T-cell (primary cell): ENCODE measurements around the gene LRRC1. TPM values are rescaled to one million over a fixed set of nuclear protein-coding genes. Genes with fewer than 3 reads are reported as not detected.

Experiments
- ATAC-seq, 4 experiments: fragments of 200-7000 bp in 3 of 4; fragments of 150-1000 bp in 1 of 4; cut with Tn5 transposase; replicated peaks in 1 of 4; 1 replicate in 3 of 4; 2 replicates in 1 of 4; pipeline ENCODE4 v1.10.0; 2021; ENCODE audit warnings: moderate library complexity in 3 of 4, mild to moderate bottlenecking in 2 of 4, moderate number of reproducible peaks in 1 of 4
- CTCF ChIA-PET, 2 donors: fragments of 300-600 bp; sonication (Branson Sonifier 250); formaldehyde crosslinking; loops; one replicate each; lab custom pipeline; 2022; ENCODE audit warnings: antibody characterized with exemption in 2 of 2; lab: Charles Lee
- POLR2A ChIA-PET, 2 donors: fragments of 300-600 bp; sonication (Branson Sonifier 250); formaldehyde crosslinking; loops; one replicate each; lab custom pipeline; 2022; ENCODE audit warnings: antibody characterized with exemption in 2 of 2; lab: Charles Lee
- DNase-seq, 35 experiments: peaks; one replicate each; pipeline versions ENCODE4 v3.0.0 to v3.0.0-alpha.2; 2013 to 2023
- H3K27ac ChIP-seq: one replicate; pipeline ENCODE4 v1.5.1; 2013; ENCODE audit warnings: low read length
- H3K27me3 ChIP-seq, 2 experiments: replicated peaks in 1 of 2; 1 replicate in 1 of 2; 2 replicates in 1 of 2; pipeline versions ENCODE4 v1.6.1 to v1.7.0; 2013; ENCODE audit warnings: low read length in 1 of 2, mixed read lengths in 1 of 2; ENCODE audit not compliant: control insufficient read depth in 2 of 2, insufficient read depth in 2 of 2; ENCODE audit errors: extremely low read depth in 1 of 2
- H3K36me3 ChIP-seq, 2 donors: 1 replicate in 1 of 2; 2 replicates in 1 of 2; pipeline versions ENCODE4 v1.6.1 to v1.7.0; 2013; ENCODE audit warnings: low read length in 1 of 2; ENCODE audit not compliant: control insufficient read depth in 2 of 2, insufficient read depth in 1 of 2; ENCODE audit errors: extremely low read depth in 1 of 2
- H3K4me1 ChIP-seq, 2 experiments: 1 replicate in 1 of 2; 2 replicates in 1 of 2; pipeline versions ENCODE4 v1.6.1 to v1.7.0; 2013; ENCODE audit warnings: low read length in 2 of 2, mixed read lengths in 1 of 2; ENCODE audit not compliant: insufficient read depth in 2 of 2, control insufficient read depth in 1 of 2; ENCODE audit errors: extremely low read depth in 1 of 2
- H3K4me3 ChIP-seq, 2 donors: 1 replicate in 1 of 2; 2 replicates in 1 of 2; pipeline versions ENCODE4 v1.5.1 to v1.7.0; 2013; ENCODE audit warnings: mild to moderate bottlenecking in 2 of 2, low read length in 1 of 2, moderate library complexity in 1 of 2; ENCODE audit not compliant: control insufficient read depth in 1 of 2; ENCODE audit errors: extremely low read depth in 1 of 2
- H3K9me3 ChIP-seq: 2 replicates; pipeline ENCODE4 v1.7.0; 2013
- H3K27ac Mint-ChIP-seq, 2 donors: one replicate each; pipeline ENCODE4 v1.8.0; 2020 to 2021; ENCODE audit warnings: mild to moderate bottlenecking in 2 of 2, mixed read lengths in 2 of 2
- H3K27me3 Mint-ChIP-seq, 2 donors: one replicate each; pipeline ENCODE4 v1.8.0; 2021 to 2022; ENCODE audit warnings: mixed read lengths in 2 of 2
- H3K36me3 Mint-ChIP-seq: one replicate; pipeline ENCODE4 v1.8.0; 2021; ENCODE audit warnings: mixed read lengths
- H3K4me1 Mint-ChIP-seq, 3 donors: one replicate each; pipeline ENCODE4 v1.8.0; 2020 to 2022; ENCODE audit warnings: mixed read lengths in 3 of 3, mild to moderate bottlenecking in 1 of 3
- H3K4me3 Mint-ChIP-seq, 3 donors: one replicate each; pipeline ENCODE4 v1.8.0; 2020 to 2022; ENCODE audit warnings: mild to moderate bottlenecking in 3 of 3, mixed read lengths in 3 of 3, moderate library complexity in 3 of 3
- H3K9me3 Mint-ChIP-seq, 3 donors: one replicate each; pipeline ENCODE4 v1.8.0; 2020 to 2022; ENCODE audit warnings: mixed read lengths in 3 of 3
- WGBS: methylation state at CpG from one replicate; pipeline ENCODE4 v1.1.5; 2013; ENCODE audit warnings: missing lambda C conversion rate; ENCODE audit not compliant: insufficient coverage; 5-methylcytosine and 5-hydroxymethylcytosine counted together
- total RNA-seq, 35 experiments: library from RNA in 6 of 35; stranded (reverse) in 6 of 35; fragments of 120-200 nt in 1 of 35; gene quantifications; one replicate each; pipeline versions ENCODE4 v1.2.1 to v1.2.4 and lab custom pipeline; 2013 to 2026

The LRRC1 gene
- total RNA-seq, 5 donors from 2014 or later (not counting 1 experiment from before 2014, with no cell fraction given): 2.1 to 3.9 (median 2.8) TPM

DNA sequence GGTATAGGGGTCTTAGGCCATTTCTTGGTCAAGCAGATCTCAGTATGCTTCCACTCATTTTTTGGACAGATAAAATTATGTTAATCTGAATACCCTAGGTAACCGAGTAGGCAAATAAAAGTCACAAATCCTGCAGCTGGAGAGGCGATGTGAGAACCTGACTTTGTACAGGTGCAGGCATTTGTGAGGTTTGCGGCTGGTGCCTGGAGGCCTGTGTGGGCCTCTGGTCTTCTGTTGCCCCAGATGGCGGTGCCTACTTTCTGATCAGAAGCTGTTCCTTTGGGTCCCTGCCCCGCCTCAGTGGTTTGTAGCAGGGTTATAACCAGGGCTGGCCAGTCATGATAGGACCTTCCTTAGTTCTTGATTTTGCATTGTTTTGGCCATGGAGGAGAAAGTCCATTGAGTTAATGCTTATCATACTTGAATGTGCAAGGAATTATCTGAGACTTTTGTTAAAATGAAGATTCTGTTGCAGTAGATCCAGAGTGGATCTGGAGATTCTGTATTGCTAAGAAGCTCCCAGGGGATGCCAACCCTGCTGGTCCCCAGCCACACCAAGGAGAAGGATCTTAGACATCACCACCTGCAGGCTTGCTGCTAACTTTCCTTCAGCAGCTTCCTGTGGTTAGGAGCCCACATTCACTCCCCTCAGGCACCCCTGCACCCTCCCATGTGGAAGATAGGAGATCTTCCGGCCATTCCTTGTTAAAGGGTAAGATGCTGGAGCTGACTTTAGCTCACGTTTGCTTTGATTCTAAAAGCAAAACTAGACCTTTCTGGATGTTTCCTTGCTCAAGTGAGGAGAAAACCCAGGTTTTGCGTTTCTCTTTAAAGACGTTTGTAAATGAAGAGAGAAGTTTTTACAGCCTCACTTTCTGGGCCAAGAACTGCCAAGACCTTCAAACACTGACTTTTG, 50.7 kb downstream of the LRRC1 start:
- H3K9me3 ChIP-seq: no peaks in the 10 kb centered on the region
- peaks cover 24% of the 10 kb centered on the region for H3K36me3 Mint-ChIP-seq
- H3K27ac ChIP-seq: no peak overlapping the region
- DNase-seq (no peak), ATAC-seq (no peak)
- H3K4me3 ChIP-seq: no peak overlapping the region
- ChIA-PET CTCF (no interaction called here), POLR2A (no interaction called here)
- H3K9me3 Mint-ChIP-seq: peaks cover 0 to 2% (median 1%) of the 10 kb centered on the region in 3 donors
- H3K4me3 Mint-ChIP-seq: no peak overlapping the region
- no peaks in the 10 kb centered on the region for H3K4me1 ChIP-seq
- no peak overlapping the region for H3K27ac Mint-ChIP-seq
- no peaks in the 10 kb centered on the region for H3K4me1 Mint-ChIP-seq
- H3K27me3 ChIP-seq: no peaks in the 10 kb centered on the region
- 53% methylated on average over 7 of the region's 9 CpGs for WGBS
- H3K27me3 Mint-ChIP-seq: no peaks in the 10 kb centered on the region
- H3K36me3 ChIP-seq: no peaks in the 10 kb centered on the region

- Histone ChIP-seq H3K27me3 (no peaks in the 10 kb centered on the region), H3K4me1 (no peaks in the 10 kb centered on the region), H3K4me3 (no peak overlapping the region), H3K36me3 (no peaks in the 10 kb centered on the region), H3K9me3 (no peaks in the 10 kb centered on the region), H3K27ac (no peak overlapping the region)
- Mint-ChIP-seq H3K27ac (no peak overlapping the region), H3K27me3 (no peaks in the 10 kb centered on the region), H3K9me3 (peaks cover 0 to 1% (median 0%) of the 10 kb centered on the region in 3 donors), H3K4me3 (no peak overlapping the region), H3K4me1 (no peaks in the 10 kb centered on the region), H3K36me3 (peaks cover 21% of the 10 kb centered on the region)
- WGBS: 100% methylated on average over 4 of the region's 7 CpGs
- DNase-seq: no peak
- ChIA-PET CTCF (no interaction called here), POLR2A (no interaction called here)
- ATAC-seq: no peak
These were observed 51.4 kb downstream of the LRRC1 start for GRCh38 chr6:53846250-53846649.

DNA sequence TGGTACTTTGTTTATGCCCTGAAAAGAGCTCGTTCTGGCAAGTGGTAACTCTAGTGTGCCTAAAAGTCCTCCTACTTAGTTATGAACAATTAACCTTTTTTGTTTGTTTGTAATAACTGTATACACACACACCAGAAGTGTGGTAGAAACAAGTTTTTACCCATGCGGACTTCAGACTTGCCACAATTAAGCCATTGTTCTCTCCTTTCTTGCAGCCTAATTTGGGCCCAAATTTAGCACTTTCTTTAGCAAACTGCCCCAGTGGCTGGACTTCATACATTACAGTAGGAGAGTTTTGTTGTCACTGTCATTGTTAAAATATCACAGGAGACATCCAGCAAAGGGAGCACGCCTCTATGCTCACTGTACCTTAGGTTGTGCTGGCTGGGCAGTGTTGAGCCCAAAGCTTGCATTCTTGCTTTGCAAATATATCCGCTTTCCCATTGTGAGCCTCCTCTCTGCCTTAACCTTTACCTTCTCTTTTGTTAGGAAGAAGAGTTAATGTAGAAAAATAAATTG, 53.0 kb downstream of the LRRC1 start:
- Histone ChIP-seq H3K4me3 (no peak overlapping the region), H3K4me1 (no peaks in the 10 kb centered on the region), H3K9me3 (no peaks in the 10 kb centered on the region), H3K27ac (no peak overlapping the region), H3K36me3 (no peaks in the 10 kb centered on the region), H3K27me3 (no peaks in the 10 kb centered on the region)
- no CpG with 5 or more reads among the region's 4 CpGs for WGBS
- H3K36me3 Mint-ChIP-seq: peaks cover 18% of the 10 kb centered on the region
- no peaks in the 10 kb centered on the region for H3K9me3 Mint-ChIP-seq
- no peak overlapping the region for H3K4me3 Mint-ChIP-seq
- ATAC-seq: no peak
- no peaks in the 10 kb centered on the region for H3K4me1 Mint-ChIP-seq
- H3K27ac Mint-ChIP-seq: no peak overlapping the region
- DNase-seq: no peak
- H3K27me3 Mint-ChIP-seq: no peaks in the 10 kb centered on the region
- POLR2A ChIA-PET: no interaction called here
- CTCF ChIA-PET: interaction anchor here in 1 of 2 donors (0.5 kb wide), 1 partner anchor 57 kb away, joined by 7 read pairs; no protein-coding TSS in a partner anchor

DNA sequence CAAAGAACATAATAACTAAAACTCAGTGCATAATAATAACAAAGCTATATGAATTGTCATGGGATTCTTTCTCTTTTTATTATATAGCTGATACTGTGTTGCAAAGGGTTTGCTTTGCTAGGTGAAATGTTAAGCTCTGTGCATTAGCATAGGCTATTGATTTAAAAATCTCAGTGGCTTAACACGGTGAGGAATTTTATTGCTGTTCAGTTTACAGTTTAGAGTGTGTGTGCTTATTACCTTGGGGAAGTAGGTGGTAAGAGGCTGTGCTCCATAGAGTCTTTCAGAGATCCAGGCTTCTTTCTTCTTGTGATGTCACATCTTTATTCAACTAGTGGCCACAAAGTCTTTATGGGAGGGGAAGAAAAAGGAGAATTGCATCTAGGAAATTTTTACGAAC, 55.7 kb downstream of the LRRC1 start:
- CTCF ChIA-PET: no interaction called here

DNA sequence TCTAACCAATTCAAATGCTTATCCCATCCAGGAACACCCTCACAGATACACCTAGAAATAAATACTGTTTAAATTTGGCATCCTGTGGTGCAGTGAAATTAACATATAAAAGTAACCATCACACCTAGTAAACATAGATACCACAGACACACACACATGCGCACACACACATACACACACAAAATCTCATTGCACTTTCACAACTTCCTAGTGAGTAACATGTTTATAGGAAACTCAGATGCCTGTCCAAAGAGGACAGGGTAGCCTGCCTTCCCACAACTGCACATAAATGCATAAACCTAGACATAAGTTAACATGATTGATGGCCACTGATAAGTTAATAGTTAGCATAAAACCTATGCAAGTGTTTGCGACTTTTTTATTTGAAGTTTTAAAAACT, 56.8 kb downstream of the LRRC1 start:
- H3K27me3 ChIP-seq: no peaks in the 10 kb centered on the region
- ATAC-seq: no peak
- Mint-ChIP-seq H3K4me1 (peaks cover 8 to 15% (median 12%) of the 10 kb centered on the region in 3 donors), H3K27ac (no peak overlapping the region), H3K27me3 (no peaks in the 10 kb centered on the region), H3K4me3 (no peak overlapping the region), H3K9me3 (no peaks in the 10 kb centered on the region), H3K36me3 (peaks cover 15% of the 10 kb centered on the region)
- no peaks in the 10 kb centered on the region for H3K9me3 ChIP-seq
- CTCF ChIA-PET: no interaction called here
- H3K27ac ChIP-seq: no peak overlapping the region
- POLR2A ChIA-PET: no interaction called here
- H3K4me3 ChIP-seq: no peak overlapping the region
- no CpG with 5 or more reads among the region's 2 CpGs for WGBS
- H3K36me3 ChIP-seq: no peaks in the 10 kb centered on the region
- no peak for DNase-seq
- no peaks in the 10 kb centered on the region for H3K4me1 ChIP-seq

More for the DNA sequence above, 55.7 kb downstream of the LRRC1 start:
- H3K4me1 Mint-ChIP-seq: peaks cover 8 to 15% (median 12%) of the 10 kb centered on the region in 3 donors
- H3K27me3 Mint-ChIP-seq: no peaks in the 10 kb centered on the region
- 75% methylated on average over 1 of the region's 2 CpGs for WGBS
- no peaks in the 10 kb centered on the region for H3K4me1 ChIP-seq
- DNase-seq: no peak
- no peaks in the 10 kb centered on the region for H3K9me3 Mint-ChIP-seq
- H3K27ac Mint-ChIP-seq: no peak overlapping the region
- H3K4me3 ChIP-seq: no peak overlapping the region
- H3K36me3 Mint-ChIP-seq: peaks cover 13% of the 10 kb centered on the region
- no peak overlapping the region for H3K4me3 Mint-ChIP-seq
- no peaks in the 10 kb centered on the region for H3K27me3 ChIP-seq
- POLR2A ChIA-PET: no interaction called here
- no peak overlapping the region for H3K27ac ChIP-seq
- no peaks in the 10 kb centered on the region for H3K9me3 ChIP-seq
- no peak for ATAC-seq
- H3K36me3 ChIP-seq: no peaks in the 10 kb centered on the region

GRCh38 chr6:53852805-53853204, 58.0 kb downstream of the LRRC1 start:
- H3K4me1 ChIP-seq: no peaks in the 10 kb centered on the region
- no peaks in the 10 kb centered on the region for H3K36me3 ChIP-seq
- DNase-seq: no peak
- no peaks in the 10 kb centered on the region for H3K27me3 ChIP-seq
- ChIA-PET CTCF (no interaction called here), POLR2A (interaction anchor here in 1 of 2 donors (0.7 kb wide), 1 partner anchor 1017 kb away, joined by 4 read pairs; no protein-coding TSS in a partner anchor)
- Mint-ChIP-seq H3K9me3 (no peaks in the 10 kb centered on the region), H3K36me3 (peaks cover 15% of the 10 kb centered on the region), H3K27me3 (no peaks in the 10 kb centered on the region), H3K27ac (no peak overlapping the region), H3K4me1 (peaks cover 8 to 15% (median 12%) of the 10 kb centered on the region in 3 donors), H3K4me3 (no peak overlapping the region)
- H3K9me3 ChIP-seq: no peaks in the 10 kb centered on the region
- no peak overlapping the region for H3K27ac ChIP-seq
- WGBS: 100% methylated on average over 1 of the region's 2 CpGs
- H3K4me3 ChIP-seq: no peak overlapping the region
- no peak for ATAC-seq
